ENCODE data around the gene FAM25A. TPM values are rescaled to one million over a fixed set of nuclear protein-coding genes. Genes with fewer than 3 reads are reported as not detected.

FAM25A gene
- total RNA-seq, result not detected in 2 replicates

DNA sequence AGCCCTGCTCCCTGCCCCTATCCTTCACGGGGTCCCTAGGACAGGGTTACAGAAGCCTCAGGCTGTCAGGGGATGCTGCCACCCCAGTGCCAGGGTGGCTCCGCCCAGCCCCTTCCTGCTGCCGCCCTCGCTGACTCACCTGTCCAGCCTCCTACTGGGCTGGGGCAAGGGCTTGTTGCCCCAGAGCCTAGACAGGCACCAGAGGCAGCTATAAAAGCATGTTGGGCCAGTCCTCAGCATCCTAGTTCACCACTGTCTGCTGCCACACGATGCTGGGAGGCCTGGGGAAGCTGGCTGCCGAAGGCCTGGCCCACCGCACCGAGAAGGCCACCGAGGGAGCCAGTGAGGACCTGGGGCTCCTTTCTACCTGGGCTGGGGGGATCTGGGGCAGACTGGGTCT is at the start of gene FAM25A:
Gene FAM25A, plus strand, starts transcription at position 239 of the 400 bp plus-strand sequence. Its CDS starts 31 bp downstream, at position 270.

Other genes starting within 250 kb of the FAM25A start
- gene MMRN2, start 62.7 kb upstream of the FAM25A start, total RNA-seq, result 3.6 and 4.8 TPM in 2 replicates
- gene SNCG, start 61.7 kb upstream of the FAM25A start, total RNA-seq, result 8.8 and 11.8 TPM in 2 replicates
- 159 and 195 TPM in 2 replicates for gene ADIRF, start 51.8 kb upstream of the FAM25A start, total RNA-seq
- gene GLUD1, start 74.5 kb downstream of the FAM25A start, total RNA-seq, result 356 and 443 TPM in 2 replicates
- gene SHLD2, start 74.9 kb downstream of the FAM25A start, total RNA-seq, result 17.9 and 33.5 TPM in 2 replicates
- 0.29 and 2.3 TPM in 2 replicates for gene NUTM2A, start 205.2 kb downstream of the FAM25A start, total RNA-seq